Mesendoderm (in vitro differentiated cells): ENCODE data around the gene HACD1. TPM values are rescaled to one million over a fixed set of nuclear protein-coding genes. Genes with fewer than 3 reads are reported as not detected.

Experiments
- DNase-seq: peaks from one replicate; pipeline ENCODE4 v3.0.0; 2013
- H2AK5ac ChIP-seq: 2 replicates; pipeline ENCODE4 v1.6.1; 2013; ENCODE audit warnings: low read length, inconsistent platforms
- H2BK120ac ChIP-seq: 2 replicates; pipeline ENCODE4 v1.6.1; 2013; ENCODE audit warnings: low read depth, mild to moderate bottlenecking, low read length, moderate library complexity, mixed read lengths
- H2BK15ac ChIP-seq: replicated peaks from 2 replicates; pipeline ENCODE4 v1.6.1; 2013; ENCODE audit warnings: low read depth, mild to moderate bottlenecking, moderate library complexity
- H2BK5ac ChIP-seq: 2 replicates; pipeline ENCODE4 v1.6.1; 2013; ENCODE audit warnings: low read length, inconsistent platforms
- H3K18ac ChIP-seq: 2 replicates; pipeline ENCODE4 v1.6.1; 2013; ENCODE audit warnings: mild to moderate bottlenecking, low read length, mixed read lengths
- H3K23ac ChIP-seq: one replicate; pipeline ENCODE4 v1.6.1; 2013; ENCODE audit warnings: low read length
- H3K27ac ChIP-seq: 2 replicates; pipeline ENCODE4 v1.5.1; 2013; ENCODE audit warnings: low read depth, mild to moderate bottlenecking, inconsistent platforms, low read length, moderate library complexity
- H3K27me3 ChIP-seq: 2 replicates; pipeline ENCODE4 v1.6.1; 2013; ENCODE audit warnings: low read length, control low read depth, mild to moderate bottlenecking, inconsistent platforms; ENCODE audit not compliant: insufficient read depth, poor library complexity
- H3K36me3 ChIP-seq: 2 replicates; pipeline ENCODE4 v1.6.1; 2013; ENCODE audit warnings: low read length, inconsistent platforms; ENCODE audit not compliant: control insufficient read depth, insufficient read depth
- H3K4ac ChIP-seq: one replicate; pipeline ENCODE4 v1.6.1; 2013; ENCODE audit warnings: low read depth, mild to moderate bottlenecking, low read length, moderate library complexity
- H3K4me1 ChIP-seq: 2 replicates; pipeline ENCODE4 v1.6.1; 2013; ENCODE audit warnings: low read depth, low read length, inconsistent platforms; ENCODE audit not compliant: control insufficient read depth
- H3K4me2 ChIP-seq: 2 replicates; pipeline ENCODE4 v1.6.1; 2013; ENCODE audit warnings: low read length
- H3K4me3 ChIP-seq: 2 replicates; pipeline ENCODE4 v1.5.1; 2013; ENCODE audit warnings: mild to moderate bottlenecking, low read length
- H3K56ac ChIP-seq: one replicate; pipeline ENCODE4 v1.6.1; 2013; ENCODE audit warnings: low read length
- H3K79me1 ChIP-seq: 2 replicates; pipeline ENCODE4 v1.6.1; 2013; ENCODE audit warnings: low read length, inconsistent platforms
- H3K79me2 ChIP-seq: 2 replicates; pipeline ENCODE4 v1.6.1; 2013; ENCODE audit warnings: mild to moderate bottlenecking, low read length; ENCODE audit not compliant: control insufficient read depth, insufficient read depth
- H3K9ac ChIP-seq: 2 replicates; pipeline ENCODE4 v1.6.1; 2013; ENCODE audit warnings: low read length, inconsistent platforms
- H4K5ac ChIP-seq: one replicate; pipeline ENCODE4 v1.6.1; 2013; ENCODE audit warnings: low read length
- H4K8ac ChIP-seq: one replicate; pipeline ENCODE4 v1.6.1; 2013; ENCODE audit warnings: low read depth, mild to moderate bottlenecking, control low read depth, low read length, moderate library complexity
- WGBS: extraction: QIAGEN DNeasy Blood & Tissue Kit; methylation state at CpG from one replicate; pipeline ENCODE4 v1.1.7; 2013; ENCODE audit warnings: low lambda C conversion rate, missing lambda C conversion rate; ENCODE audit not compliant: insufficient coverage; ENCODE audit errors: extremely low coverage; 5-methylcytosine and 5-hydroxymethylcytosine counted together
- small RNA-seq: library from polyadenylated mRNA; stranded (forward); fragments of <200 nt; extraction: miRNeasy Mini kit (QIAGEN cat#:217004); gene quantifications from one replicate; pipeline ENCODE3, GENCODE V24; 2013; ENCODE audit not compliant: insufficient read depth

Gene HACD1

DNA sequence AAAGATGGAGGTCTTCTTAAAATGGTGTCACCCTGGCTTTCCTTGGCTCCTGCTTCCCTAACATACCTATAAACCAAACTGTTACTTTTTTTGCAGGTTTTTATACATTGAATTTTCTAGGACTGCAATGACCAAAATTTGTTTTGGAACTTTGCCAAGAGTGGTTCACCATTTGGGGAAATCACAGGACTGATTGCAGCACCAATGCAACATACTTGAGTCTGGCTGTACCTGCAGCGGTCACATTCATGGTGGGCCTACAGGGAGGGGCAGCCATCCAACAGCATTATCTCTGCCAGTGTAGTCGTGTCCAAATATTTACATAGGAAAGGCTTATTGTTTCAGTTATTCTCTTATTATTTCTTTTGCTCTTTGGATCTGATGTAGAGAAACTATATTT lies 69.0 kb downstream of the HACD1 start:
- Histone ChIP-seq H3K79me1 (no peaks in the 10 kb centered on the region), H4K8ac (no peak overlapping the region), H3K27me3 (no peaks in the 10 kb centered on the region), H3K23ac (no peak overlapping the region), H3K18ac (no peak overlapping the region), H3K4me3 (no peak overlapping the region), H3K4me2 (no peak overlapping the region), H2AK5ac (no peak overlapping the region), H3K56ac (no peak overlapping the region), H2BK5ac (no peak overlapping the region), H3K4ac (no peak overlapping the region), H3K79me2 (peaks cover 2% of the 10 kb centered on the region), H2BK15ac (no peak overlapping the region), H4K5ac (no peak overlapping the region), H3K27ac (no peak overlapping the region), H2BK120ac (no peak overlapping the region), H3K9ac (no peak overlapping the region), H3K4me1 (no peaks in the 10 kb centered on the region), H3K36me3 (no peaks in the 10 kb centered on the region)
- WGBS: no CpG with 5 or more reads among the region's 2 CpGs
- DNase-seq: no peak

DNA sequence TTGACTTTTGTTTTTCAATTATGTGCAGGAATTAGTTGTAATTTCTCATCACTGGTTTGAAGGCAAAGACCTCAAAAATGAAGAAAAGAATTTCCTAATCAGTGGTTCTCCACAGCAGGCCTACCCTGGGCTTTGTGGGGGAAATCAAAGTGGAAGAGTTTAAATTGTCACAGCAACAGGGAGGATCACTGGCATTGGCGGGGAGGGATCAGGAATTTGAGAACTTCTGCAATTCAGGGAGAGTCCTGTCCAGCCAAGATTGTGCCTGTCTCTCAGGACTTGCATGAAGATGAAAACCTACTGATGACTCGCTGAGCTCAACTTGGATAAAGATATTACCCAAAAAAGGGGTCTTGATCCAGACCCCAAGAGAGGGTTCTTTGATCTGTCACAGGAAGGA lies 70.1 kb downstream of the HACD1 start:
- H4K5ac ChIP-seq: no peak overlapping the region
- H3K9ac ChIP-seq: no peak overlapping the region
- H3K79me1 ChIP-seq: no peaks in the 10 kb centered on the region
- no peak overlapping the region for H3K18ac ChIP-seq
- no peak overlapping the region for H2BK15ac ChIP-seq
- H3K4me3 ChIP-seq: no peak overlapping the region
- H2BK120ac ChIP-seq: no peak overlapping the region
- DNase-seq: no peak
- no peak overlapping the region for H3K4me2 ChIP-seq
- no peaks in the 10 kb centered on the region for H3K36me3 ChIP-seq
- no peaks in the 10 kb centered on the region for H3K4me1 ChIP-seq
- no peak overlapping the region for H3K23ac ChIP-seq
- H4K8ac ChIP-seq: no peak overlapping the region
- H3K27ac ChIP-seq: no peak overlapping the region
- no peaks in the 10 kb centered on the region for H3K27me3 ChIP-seq
- no peak overlapping the region for H2AK5ac ChIP-seq
- no CpG with 5 or more reads among the region's 2 CpGs for WGBS
- H3K79me2 ChIP-seq: peaks cover 2% of the 10 kb centered on the region
- H3K56ac ChIP-seq: no peak overlapping the region
- H2BK5ac ChIP-seq: no peak overlapping the region
- no peak overlapping the region for H3K4ac ChIP-seq

DNA sequence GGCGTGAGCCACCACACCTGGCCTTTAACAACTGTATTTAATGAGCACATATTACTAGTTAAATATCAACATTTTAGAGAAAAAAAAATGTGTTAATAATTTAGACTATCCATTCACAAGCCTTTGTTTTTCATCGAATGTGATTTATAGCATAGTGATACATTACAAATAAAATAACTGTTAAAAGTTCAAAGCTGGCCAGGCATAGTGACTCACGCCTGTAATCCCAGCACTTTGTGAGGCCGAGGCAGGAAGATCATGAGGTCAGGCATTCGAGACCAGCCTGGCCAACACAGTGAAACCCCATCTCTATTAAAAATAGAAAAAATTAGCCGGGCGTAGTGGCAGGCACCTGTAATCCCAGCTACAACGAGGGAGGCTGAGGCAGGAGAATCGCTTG lies 72.7 kb downstream of the HACD1 start:
- WGBS: no CpG with 5 or more reads among the region's 9 CpGs
- Histone ChIP-seq H3K79me2 (peaks cover 2% of the 10 kb centered on the region), H3K4me3 (no peak overlapping the region), H2BK120ac (no peak overlapping the region), H3K18ac (no peak overlapping the region), H3K4me2 (no peak overlapping the region), H3K23ac (no peak overlapping the region), H2BK15ac (no peak overlapping the region), H4K5ac (no peak overlapping the region), H4K8ac (no peak overlapping the region), H3K4me1 (no peaks in the 10 kb centered on the region), H3K27ac (no peak overlapping the region), H2BK5ac (no peak overlapping the region), H3K79me1 (no peaks in the 10 kb centered on the region), H3K27me3 (no peaks in the 10 kb centered on the region), H3K4ac (no peak overlapping the region), H2AK5ac (no peak overlapping the region), H3K9ac (no peak overlapping the region), H3K36me3 (no peaks in the 10 kb centered on the region), H3K56ac (no peak overlapping the region)
- no peak for DNase-seq

Small RNAs within 50 kb of the gene (small RNA-seq; reads per million reads assigned to genes)
- gene AC069542.2: not detected
